A673 (cell line): ENCODE results near the gene ETAA1. TPM values are rescaled to one million over a fixed set of nuclear protein-coding genes. Genes with fewer than 3 reads are reported as not detected.

ENCODE experiments used
- BruUV-seq: library from RNA; stranded (reverse); fragments of 400-500 nt; replicated peaks from 2 replicates; lab custom pipeline; 2021; lab: Mats Ljungman, UMichigan
- CTCF ChIA-PET: fragments of 300-600 bp; sonication (Branson Sonifier 250); formaldehyde crosslinking; loops from one replicate; lab custom pipeline; 2022; ENCODE audit warnings: antibody characterized with exemption; lab: Charles Lee
- POLR2A ChIA-PET: fragments of 300-600 bp; sonication (Branson Sonifier 250); formaldehyde crosslinking; loops from one replicate; lab custom pipeline; 2022; ENCODE audit warnings: antibody characterized with exemption; ENCODE audit not compliant: low non-redundant PET; lab: Charles Lee
- DNase-seq: peaks from one replicate; pipeline ENCODE4 v3.0.0-alpha.2; 2015; ENCODE audit warnings: low spot score
- H3K27ac ChIP-seq: fragments of 200-600 bp; sonication (generic); 2 replicates; pipeline ENCODE4 v1.5.1; 2016; ENCODE audit warnings: mixed run types, low read depth, mild to moderate bottlenecking, mixed read lengths, antibody characterized with exemption, low read length; ENCODE audit not compliant: poor library complexity, severe bottlenecking
- H3K27me3 ChIP-seq: fragments of 200-600 bp; sonication (generic); replicated peaks from 2 replicates; pipeline ENCODE4 v1.6.1; 2017; ENCODE audit warnings: mixed run types, low read depth, mild to moderate bottlenecking, mixed read lengths, antibody characterized with exemption, low read length; ENCODE audit not compliant: insufficient read depth, poor library complexity
- H3K36me3 ChIP-seq: fragments of 200-600 bp; sonication (generic); 2 replicates; pipeline ENCODE4 v1.6.1; 2016; ENCODE audit warnings: mixed run types, mild to moderate bottlenecking, mixed read lengths, antibody characterized with exemption, low read length; ENCODE audit not compliant: insufficient read depth, poor library complexity, severe bottlenecking
- H3K4me1 ChIP-seq: fragments of 200-600 bp; sonication (generic); 2 replicates; pipeline ENCODE4 v1.6.1; 2017; ENCODE audit warnings: mixed run types, mild to moderate bottlenecking, mixed read lengths, antibody characterized with exemption, low read length; ENCODE audit not compliant: insufficient read depth, poor library complexity, severe bottlenecking
- H3K4me3 ChIP-seq: fragments of 200-600 bp; sonication (generic); 2 replicates; pipeline ENCODE4 v1.5.1; 2016; ENCODE audit warnings: low read depth, mixed run types, mild to moderate bottlenecking, mixed read lengths, low read length; ENCODE audit not compliant: poor library complexity, severe bottlenecking
- H3K9me3 ChIP-seq: fragments of 200-600 bp; sonication (generic); 2 replicates; pipeline ENCODE4 v1.6.1; 2016; ENCODE audit warnings: mixed run types, low read depth, mild to moderate bottlenecking, mixed read lengths, antibody characterized with exemption, low read length; ENCODE audit not compliant: poor library complexity, severe bottlenecking
- CTCF ChIP-seq: fragments of 300-800, 200-600 bp; sonication (generic); conservative IDR thresholded peaks from 2 replicates; pipeline ENCODE4 v1.5.1; 2017; ENCODE audit warnings: low read depth, mild to moderate bottlenecking, antibody characterized with exemption, low read length, moderate library complexity, mixed read lengths
- EZH2 ChIP-seq: fragments of 200-600 bp; sonication (generic); IDR thresholded peaks from 2 replicates; pipeline ENCODE4 v1.6.1; 2017; ENCODE audit warnings: borderline replicate concordance, low read depth, mild to moderate bottlenecking, mixed read lengths, antibody characterized with exemption, low read length; ENCODE audit not compliant: poor library complexity, severe bottlenecking
- intact Hi-C: fragments of 100-400 bp; cut with micrococcal nuclease; formaldehyde crosslinking; loops from one replicate; pipeline ENCODE4 v1.10.0; 2022; ENCODE audit not compliant: unreplicated experiment
- total RNA-seq: library from RNA; stranded (reverse); gene quantifications from 2 replicates; pipeline ENCODE4 v1.2.3, GENCODE V29; 2021

The ETAA1 gene
- total RNA-seq, 1 experiment from 2014 or later = 17.2 TPM

GRCh38 chr2:67453310-67453709 lies 56.2 kb downstream of the ETAA1 start:
- no peaks in the 10 kb centered on the region for H3K4me1 ChIP-seq
- H3K27ac ChIP-seq = no peak overlapping the region
- CTCF ChIA-PET = no interaction called here
- H3K9me3 ChIP-seq = no peaks in the 10 kb centered on the region
- DNase-seq = no peak
- no TSS peak for BruUV-seq
- TF ChIP-seq EZH2 = no peak
- no peak for TF ChIP-seq CTCF
- POLR2A ChIA-PET = no interaction called here
- intact Hi-C loops = no loop called here
- no peak overlapping the region for H3K4me3 ChIP-seq
- no peaks in the 10 kb centered on the region for H3K36me3 ChIP-seq
- no peaks in the 10 kb centered on the region for H3K27me3 ChIP-seq

GRCh38 chr2:67455219-67456142 lies 58.3 kb downstream of the ETAA1 start:
- H3K36me3 ChIP-seq = no peaks in the 10 kb centered on the region
- TF ChIP-seq EZH2 (no peak), CTCF (no peak)
- CTCF ChIA-PET = no interaction called here
- H3K4me3 ChIP-seq = no peak overlapping the region
- no peaks in the 10 kb centered on the region for H3K4me1 ChIP-seq
- H3K9me3 ChIP-seq = no peaks in the 10 kb centered on the region
- BruUV-seq = no TSS peak
- H3K27ac ChIP-seq = no peak overlapping the region
- intact Hi-C loops = no loop called here
- POLR2A ChIA-PET = no interaction called here
- H3K27me3 ChIP-seq = no peaks in the 10 kb centered on the region
- no peak for DNase-seq

GRCh38 chr2:67456428-67456827 lies 59.3 kb downstream of the ETAA1 start:
- TF ChIP-seq EZH2 (no peak), CTCF (no peak)
- ChIA-PET POLR2A (no interaction called here), CTCF (no interaction called here)
- Histone ChIP-seq H3K4me3 (no peak overlapping the region), H3K9me3 (no peaks in the 10 kb centered on the region), H3K4me1 (no peaks in the 10 kb centered on the region), H3K36me3 (no peaks in the 10 kb centered on the region), H3K27ac (no peak overlapping the region), H3K27me3 (no peaks in the 10 kb centered on the region)
- DNase-seq = no peak
- intact Hi-C loops = no loop called here
- BruUV-seq = no TSS peak
